GM19455 (cell line): ENCODE data around the gene RAB27B.
"Not testable (repeated sequence)": the region's sequence is repeated elsewhere in the genome, so short reads cannot be mapped to it uniquely, and the experiment has no call there.

Experiments
- ATAC-seq: cut with Tn5 transposase; IDR thresholded peaks from one replicate; pipeline ENCODE4 v1.9.1; 2021; ENCODE audit not compliant: unreplicated experiment

Gene RAB27B

DNA sequence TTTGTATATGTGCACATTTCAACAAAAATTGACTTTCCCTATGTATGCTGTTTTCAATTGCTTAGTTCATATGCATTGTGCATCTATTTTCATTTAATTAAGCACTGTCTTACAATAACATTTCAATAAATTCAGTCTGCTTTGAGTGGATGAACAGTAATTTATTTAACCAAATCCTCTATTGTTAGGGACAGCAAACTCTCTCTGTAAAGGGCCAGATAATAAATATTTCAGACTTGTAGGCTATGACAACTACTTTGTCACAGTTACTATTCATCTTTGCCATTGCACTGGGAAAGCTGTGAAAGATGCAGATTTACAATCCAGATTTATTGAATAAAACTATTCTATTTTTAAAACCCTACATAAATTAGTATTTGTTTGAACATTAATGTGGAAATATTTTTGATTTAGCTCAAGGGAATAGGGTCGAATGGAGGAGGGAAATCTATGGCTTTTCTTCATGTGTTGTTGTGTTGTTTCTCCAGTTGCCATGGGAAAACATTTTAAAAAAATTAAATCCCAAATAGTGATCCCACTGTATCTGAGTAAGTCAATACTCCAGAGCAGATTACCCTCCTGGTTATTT lies 14.2 kb upstream of the RAB27B start:
- no peak for ATAC-seq

DNA sequence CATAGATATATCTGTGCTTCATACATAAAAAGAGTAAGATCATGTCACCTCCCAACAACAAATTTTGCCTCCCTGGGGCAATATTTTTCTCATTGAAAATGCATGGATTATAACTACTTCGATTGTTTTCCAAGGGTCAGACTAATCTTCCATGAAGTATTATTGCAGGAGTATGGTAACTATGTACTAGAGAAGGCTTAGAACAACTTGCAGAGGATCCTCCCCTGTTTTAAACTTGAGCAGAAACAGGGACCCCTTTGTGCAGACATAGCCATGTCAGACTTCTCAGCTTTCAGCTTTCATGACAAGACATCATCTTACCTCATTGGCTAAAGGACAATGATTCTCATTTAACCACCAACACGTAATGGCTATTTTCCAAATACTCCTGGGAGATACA lies 13.2 kb upstream of the RAB27B start:
- no peak for ATAC-seq

- ATAC-seq, result not testable (repeated sequence)
Measured at GRCh38 chr18:54820785-54821275, 7.4 kb upstream of the RAB27B start.

DNA sequence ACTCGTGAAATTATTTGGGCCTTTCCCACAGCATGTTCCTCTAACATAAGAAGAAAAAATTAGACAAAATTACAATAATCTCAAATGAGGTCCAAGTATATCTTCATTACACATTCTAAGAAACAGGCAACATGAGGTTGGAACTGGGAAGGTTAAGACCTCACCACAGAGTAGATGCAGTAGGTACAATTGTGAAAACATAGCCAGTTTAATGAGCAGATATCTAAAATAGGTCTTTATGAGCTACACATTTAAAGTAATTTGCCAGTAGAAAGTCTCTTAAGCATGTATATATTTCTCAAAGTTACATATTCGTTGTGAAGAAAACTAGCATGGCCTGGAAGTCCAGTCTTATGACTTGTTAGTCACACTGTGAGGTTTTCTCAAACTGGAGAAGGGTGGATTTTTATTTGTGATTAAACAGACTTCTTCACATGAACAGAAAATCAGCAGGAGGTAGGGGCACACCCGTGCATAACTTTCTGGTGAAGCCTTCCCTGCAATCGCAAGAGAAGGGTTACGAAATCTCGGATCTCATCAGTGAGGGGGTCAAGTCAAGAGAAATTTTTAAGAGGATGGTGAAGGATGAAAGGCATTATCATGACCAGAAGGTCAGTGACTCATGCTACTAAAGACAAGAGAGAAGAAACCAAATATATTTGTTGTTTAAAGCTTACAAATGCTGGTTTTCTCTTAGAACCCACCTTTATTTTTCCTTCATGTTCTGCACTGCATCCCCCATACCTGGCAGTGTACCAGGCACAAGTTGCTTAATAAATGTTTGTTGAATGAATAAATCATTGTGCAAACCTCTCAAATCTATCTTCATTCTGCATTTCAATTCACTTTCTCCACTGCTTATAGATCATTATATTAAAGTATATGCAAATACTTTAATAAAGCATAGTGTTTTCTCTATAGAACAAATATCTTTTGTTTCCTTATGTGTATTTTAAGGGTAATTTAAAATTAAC lies 5.1 kb upstream of the RAB27B start:
- no peak for ATAC-seq

- ATAC-seq, result no peak
Measured at GRCh38 chr18:54824761-54825160, 3.5 kb upstream of the RAB27B start.

DNA sequence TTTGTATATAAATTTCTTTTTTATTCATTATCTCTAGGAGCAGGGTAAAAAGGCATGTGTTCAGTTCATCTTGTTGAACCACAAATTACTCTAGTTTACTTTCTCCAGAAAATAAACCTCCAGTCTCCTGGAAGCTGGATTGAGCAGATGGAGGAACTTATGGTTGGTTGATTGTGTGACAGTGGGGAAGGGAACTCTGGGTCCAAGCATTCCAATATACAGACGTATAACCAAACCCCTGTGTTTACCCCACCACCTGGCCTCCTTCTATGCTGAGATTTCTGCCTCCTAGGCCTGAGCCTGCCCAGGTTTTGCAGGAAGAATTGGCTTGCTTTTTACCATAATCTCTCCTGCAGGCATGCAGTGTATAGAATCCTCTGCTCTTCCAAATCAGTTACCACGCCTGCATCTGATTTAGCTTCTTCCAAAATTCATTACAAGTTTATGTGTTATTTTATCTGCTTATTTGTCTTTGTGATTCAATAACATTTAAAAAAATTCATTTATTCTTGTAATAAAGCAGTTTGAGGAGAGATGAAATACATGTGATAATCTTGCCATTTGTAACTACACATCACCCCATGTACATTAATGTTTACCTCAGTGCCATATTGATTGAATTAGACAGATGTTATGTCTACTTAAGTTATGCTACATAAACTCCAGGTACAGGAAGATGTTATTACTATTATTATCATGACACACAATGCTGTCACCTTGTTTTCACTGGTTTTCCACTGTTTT lies 2.5 kb upstream of the RAB27B start:
- ATAC-seq, result no peak

GRCh38 chr18:54828986-54829385 lies 709 bp downstream of the RAB27B start:
- ATAC-seq, result no peak

- ATAC-seq, result no peak
Measured at GRCh38 chr18:54829856-54830255, 1.6 kb downstream of the RAB27B start.

DNA sequence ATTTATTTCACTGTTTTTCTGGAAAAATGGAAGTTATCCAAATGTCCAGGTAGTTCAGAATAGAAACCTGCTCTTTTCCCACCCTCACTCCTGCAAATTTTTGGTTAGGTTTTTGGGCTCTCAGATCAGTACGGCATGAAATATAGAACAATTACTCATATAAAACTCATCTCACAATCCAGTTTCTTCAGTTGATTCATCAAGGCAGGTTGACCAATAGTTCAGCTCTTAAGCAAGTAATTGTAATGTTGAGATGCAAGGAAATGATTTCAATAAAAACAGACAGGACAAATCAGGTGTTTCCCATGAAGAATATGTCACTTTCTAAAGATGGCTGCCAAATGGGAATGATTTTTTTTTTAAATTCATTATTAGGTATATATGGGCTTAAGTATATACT lies 2.0 kb downstream of the RAB27B start:
- ATAC-seq, result no peak

DNA sequence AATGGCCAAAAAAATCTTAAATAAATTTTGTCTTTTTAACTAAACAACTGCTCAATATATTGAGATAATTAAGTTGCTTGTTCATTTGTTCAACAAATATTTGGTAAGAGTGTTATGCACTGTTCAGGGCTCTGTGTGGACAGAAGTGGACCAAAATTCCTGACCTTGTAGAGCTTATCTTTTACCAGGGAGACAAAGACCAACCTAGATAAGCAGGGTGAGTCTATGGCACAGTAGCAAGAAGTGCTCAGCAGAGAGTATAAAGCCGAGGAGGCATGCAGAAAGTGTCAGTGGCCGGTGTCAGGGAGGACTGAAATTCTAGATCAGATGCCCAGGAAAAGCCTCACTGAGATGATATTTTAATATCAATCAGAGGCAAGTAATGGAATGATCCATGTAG lies 2.6 kb downstream of the RAB27B start:
- ATAC-seq, result no peak

DNA sequence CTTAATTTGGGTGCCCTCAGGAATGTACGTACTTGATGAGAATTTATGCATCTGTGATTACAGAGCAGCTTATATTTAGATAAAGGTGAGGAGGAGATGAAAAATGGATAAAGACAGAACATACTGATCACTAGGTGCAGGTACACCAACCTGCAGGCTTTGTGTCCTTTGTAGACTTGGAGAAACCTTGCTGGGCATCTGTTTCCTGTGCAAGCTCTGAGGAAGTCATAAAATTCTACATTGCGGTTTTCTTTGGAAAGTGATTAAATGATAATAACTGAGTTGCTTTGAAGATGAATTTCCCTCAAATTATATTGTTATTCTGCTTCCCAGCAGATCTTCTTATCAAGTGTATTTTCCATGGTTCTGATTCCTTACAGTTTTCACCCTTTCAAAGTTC lies 7.7 kb downstream of the RAB27B start:
- ATAC-seq, result no peak

DNA sequence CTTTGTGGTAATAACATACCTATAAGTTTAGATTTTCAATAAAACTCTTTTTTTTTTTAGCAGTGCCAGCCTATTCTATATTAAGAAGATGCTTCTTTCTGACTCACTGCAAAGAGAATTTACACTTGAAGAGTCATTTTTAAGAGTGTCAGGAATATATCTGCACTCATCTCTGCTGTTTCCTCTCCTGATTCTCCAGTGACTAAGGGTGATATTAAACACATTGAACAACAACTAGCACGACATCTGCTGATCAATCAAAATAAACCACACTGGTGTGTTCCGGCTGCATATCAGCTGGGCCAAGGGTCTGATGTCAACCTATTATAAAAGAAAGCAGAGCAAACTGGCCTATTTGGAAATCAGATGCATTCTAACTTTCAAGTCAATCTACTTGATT lies 15.0 kb downstream of the RAB27B start:
- no peak for ATAC-seq

DNA sequence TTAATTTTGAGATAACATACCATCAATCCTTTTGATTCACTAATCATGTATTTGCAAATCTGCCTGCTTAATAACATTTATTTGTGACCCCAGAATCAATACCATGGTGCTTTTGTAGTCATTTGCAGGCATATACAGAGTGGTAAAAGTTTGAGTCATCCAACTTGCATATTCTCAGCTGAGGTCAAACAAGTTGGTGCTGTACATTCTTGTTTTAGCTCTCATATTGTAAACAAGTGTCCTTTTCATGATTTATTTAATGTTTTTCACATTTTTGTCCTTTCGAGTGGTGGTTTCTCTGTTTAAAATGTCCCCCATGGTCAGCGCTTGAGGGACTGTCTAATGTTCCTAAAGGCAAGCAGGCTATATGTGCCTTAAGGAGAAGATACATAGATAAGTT lies 17.5 kb downstream of the RAB27B start:
- no peak for ATAC-seq

GRCh38 chr18:54848121-54848520 lies 19.8 kb downstream of the RAB27B start:
- no peak for ATAC-seq

- ATAC-seq, result no peak
Measured at GRCh38 chr18:54849683-54850082, 21.4 kb downstream of the RAB27B start.

- no peak for ATAC-seq
Measured at GRCh38 chr18:54850598-54850997, 22.3 kb downstream of the RAB27B start.

DNA sequence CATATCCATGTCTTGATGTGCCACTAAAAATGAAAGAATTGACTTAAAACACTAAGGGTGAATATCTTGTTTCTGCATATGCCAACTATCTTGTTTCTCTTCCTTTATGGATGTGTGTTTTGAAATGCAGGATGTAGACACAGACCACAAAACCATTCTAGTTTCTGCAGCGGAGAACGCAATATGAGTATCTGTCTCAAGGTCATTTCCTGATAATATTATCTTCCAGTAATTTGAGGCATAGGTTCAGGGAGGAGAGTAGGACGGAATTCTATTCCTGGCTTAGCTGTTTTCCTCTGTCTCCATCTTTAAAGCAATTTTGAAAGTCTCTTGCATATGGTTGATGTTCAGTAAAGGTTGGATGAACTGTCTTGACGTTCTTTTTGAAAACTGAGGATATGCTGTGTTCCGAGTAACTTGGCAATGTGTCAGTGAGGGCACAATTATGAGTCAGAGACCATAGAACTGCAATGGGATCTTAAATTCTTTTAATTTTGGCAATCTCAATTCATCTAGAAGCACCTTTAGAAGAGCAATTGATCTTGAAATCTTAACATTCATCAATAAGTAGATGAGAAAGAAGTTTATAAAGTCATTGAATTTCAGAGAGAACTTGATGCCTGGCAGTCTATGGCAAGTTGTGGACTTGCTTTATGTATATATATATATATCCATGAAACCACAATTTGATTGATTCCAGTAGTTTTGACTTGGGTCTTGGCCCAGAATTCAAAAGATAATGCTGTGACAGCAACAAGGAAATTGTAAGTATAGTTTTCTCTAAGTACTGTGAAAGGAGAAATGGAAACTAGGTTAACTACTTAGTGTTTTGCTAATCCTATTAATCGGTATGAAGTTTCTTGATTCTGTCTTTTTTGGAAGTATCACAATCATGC lies 24.8 kb downstream of the RAB27B start:
- no peak for ATAC-seq

DNA sequence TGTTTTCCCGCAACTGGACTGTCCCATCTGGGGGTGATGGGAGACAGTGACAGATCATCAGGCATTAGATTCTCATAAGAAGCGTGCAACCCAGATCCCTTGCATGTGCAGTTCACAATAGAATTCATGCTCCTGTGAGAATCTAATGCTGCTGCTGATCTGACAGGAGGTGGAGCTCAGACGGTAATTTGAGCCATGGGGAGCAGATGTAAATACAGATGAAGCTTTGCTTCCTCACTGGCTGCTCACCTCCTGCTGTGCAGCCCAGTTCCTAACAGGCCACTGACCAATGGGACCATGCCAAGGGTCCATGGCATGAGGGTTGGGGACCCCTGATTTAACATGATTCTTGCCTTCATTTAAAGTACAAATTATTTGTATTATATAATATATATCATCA lies 26.8 kb downstream of the RAB27B start:
- ATAC-seq, result not testable (repeated sequence)

- ATAC-seq, result no peak
Measured at GRCh38 chr18:54856105-54856646, 27.9 kb downstream of the RAB27B start.

DNA sequence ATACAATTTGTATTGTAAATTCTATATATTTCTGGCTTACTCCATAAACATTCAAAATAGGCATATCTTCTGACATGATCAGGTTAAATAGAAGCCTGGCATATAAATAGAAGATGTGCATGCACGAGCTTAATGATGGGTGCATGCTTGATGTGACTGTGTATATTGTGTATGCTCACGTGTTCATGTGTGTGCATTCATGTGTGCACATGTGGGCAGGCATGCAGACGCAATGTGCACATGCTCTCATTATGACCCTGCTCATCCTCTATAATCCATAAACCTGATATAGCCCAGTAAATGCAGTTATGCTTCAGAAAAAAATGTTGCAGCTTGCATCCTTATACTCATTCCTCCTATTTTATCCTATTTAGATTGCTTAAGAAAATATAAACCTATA lies 29.2 kb downstream of the RAB27B start:
- ATAC-seq, result no peak
